Measurements from ENCODE around the gene SENP7.

GRCh38 chr3:101279765-101280385 lies 233.1 kb downstream of the SENP7 start:
- TF ChIP-seq CTCF (IDR thresholded peaks at IDR 0.05; ENCODE audit: low read depth, low read length) = no peak
- no peak for TF ChIP-seq EZH2phosphoT487 (IDR thresholded peaks at IDR 0.05; ENCODE audit: low read depth)
